Stimulated activated CD8-positive, alpha-beta memory T cell treated with anti-CD3 and anti-CD28 coated beads, Interleukin-4, amount 100 ng/mL, for 1 hour (primary cell): ENCODE measurements around the gene DPCD.
A peak's percentile ranks its signal among the peaks of the same experiment; 100 is the strongest.

Experiments used
- DNase-seq, 2 donors: peaks; one replicate each; pipeline ENCODE4 v3.0.0-alpha.2; 2020; ENCODE audit warnings: low read depth in 2 of 2, low spot score in 1 of 2

DPCD gene

GRCh38 chr10:101587725-101588653, at the start of gene DPCD, which contains the start of gene POLL:
TSS of gene DPCD (plus strand) at chr10:101588321. CDS start at chr10:101588337, 16 bp downstream.
TSS of gene POLL (minus strand) at chr10:101588257. CDS start at chr10:101587360, 897 bp downstream.
- DNase-seq = peak; percentile 85 to 90

DNA sequence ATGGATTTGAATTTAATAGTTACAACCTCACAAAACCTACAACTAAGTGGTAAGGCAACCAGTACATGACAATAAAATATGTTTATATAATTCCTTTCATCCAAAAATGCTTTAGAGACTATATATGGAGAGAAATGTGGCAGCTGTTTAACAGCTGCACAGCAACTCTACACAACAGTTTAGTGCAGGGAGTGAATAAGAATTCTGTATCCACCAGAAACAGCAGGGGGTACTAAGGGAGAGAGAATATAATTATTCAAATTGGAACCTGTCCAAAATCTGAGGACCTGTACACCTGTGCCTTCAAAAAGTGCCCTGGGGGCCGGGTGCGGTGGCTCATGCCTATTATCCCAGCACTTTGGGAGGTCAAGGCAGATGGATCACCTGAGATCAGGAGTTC, 49.7 kb upstream of the DPCD start:
- no peak for DNase-seq

- DNase-seq = no peak
These were observed 42.2 kb upstream of the DPCD start for GRCh38 chr10:101545898-101546297.

GRCh38 chr10:101550965-101551364, 37.2 kb upstream of the DPCD start:
- DNase-seq = no peak

- no peak for DNase-seq
These were observed 35.7 kb upstream of the DPCD start for GRCh38 chr10:101552442-101552841.

DNA sequence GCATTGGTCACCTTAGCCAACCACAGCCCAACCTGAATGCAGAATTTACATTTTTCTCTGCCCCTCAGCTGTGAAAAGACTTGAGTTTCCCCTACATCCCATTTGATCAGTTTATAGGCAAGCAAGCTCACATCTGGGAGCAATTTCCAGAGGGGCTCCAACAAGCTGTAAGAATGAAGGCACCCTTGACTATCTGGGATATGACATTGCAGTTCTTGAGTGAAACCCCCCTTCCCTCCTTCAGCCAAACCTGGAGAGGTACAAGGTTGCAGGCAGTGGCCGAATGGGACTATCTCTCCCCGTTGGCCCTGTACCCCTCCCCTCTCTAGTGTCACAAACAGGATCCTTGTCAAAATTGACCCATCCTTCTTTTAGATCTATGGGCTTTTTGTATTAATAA, 30.6 kb upstream of the DPCD start:
- no peak for DNase-seq

GRCh38 chr10:101558204-101558603, 29.9 kb upstream of the DPCD start:
- DNase-seq = no peak

GRCh38 chr10:101558671-101559595, 29.2 kb upstream of the DPCD start:
- DNase-seq = no peak

- no peak for DNase-seq
These were observed 28.4 kb upstream of the DPCD start for GRCh38 chr10:101559596-101560297.

DNA sequence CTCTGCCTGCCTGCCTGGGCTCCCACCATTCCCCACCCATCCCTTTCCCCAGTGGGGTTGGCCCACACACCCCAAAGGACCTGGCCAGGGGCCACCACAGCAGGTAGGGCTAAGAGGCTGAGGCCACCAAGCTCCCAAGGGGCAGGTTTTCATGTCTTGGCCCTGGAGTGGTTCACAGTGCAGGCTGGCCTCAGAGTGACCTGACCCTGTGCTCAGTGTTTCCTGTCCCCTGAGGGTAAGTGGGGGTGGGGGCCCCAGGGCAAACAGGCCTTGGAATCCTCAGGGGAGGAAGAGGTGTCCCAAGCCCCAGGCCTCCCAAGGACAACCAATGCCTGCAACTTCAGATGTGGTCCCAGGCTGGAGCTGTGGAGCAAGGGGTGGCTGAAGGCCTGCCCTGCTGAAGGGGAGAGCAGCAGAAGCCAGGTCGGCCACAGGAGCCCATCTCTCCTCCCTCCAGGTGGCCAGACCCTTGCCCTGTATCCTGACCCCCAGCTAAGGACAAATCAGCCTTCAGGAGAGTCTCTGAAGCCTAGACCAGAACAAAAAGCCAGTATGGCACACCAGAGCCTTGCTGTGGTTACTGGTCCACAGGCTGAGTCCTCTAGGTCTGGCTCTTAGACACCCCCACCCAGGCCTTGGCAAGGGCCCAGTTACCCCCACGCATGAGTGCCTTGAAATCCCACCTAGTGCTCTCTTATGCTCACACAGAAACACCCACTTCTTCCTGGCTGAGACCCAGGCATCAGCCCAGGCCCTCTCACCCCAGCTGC, 27.6 kb upstream of the DPCD start:
- no peak for DNase-seq

DNA sequence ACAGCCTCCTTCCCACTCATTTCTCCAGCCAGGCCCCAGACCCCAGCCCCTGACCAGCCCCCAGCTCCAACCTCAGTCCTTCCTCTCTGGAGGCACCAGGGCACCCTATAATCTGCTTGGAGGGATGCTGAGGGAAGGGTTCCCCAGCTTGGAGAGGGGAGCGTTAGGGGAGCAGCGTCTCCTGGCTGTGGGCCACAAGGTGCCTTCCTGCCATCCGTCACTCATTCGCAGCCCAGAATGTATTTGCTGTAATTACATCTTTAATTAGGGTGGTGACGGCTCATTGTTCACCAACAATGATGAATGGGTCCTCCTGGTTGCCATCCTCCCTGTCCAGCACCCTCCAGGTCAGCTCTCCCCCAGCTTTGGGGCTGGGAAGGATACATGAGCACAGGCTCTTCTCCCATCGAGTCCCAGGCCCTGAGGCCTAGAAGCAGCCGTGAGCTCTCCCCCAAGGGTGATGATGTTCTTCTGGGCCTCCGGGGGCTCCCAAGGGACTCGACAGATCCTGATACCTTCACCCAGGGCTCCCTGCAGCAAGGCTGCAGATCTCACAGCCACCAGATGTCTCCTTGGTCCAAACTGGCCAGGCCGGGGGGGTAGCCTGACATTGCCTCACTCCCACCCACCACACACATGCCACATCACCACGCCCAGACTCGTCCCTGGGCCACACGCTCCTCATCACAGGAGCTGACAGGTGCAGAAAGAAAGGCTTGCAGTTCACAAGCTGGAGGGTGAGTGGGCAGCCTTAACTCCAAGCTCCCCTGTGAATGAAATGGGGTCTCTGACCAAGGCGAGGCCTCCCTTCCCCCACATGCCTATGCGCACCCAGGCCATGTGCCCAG, 26.8 kb upstream of the DPCD start:
- DNase-seq = no peak

DNA sequence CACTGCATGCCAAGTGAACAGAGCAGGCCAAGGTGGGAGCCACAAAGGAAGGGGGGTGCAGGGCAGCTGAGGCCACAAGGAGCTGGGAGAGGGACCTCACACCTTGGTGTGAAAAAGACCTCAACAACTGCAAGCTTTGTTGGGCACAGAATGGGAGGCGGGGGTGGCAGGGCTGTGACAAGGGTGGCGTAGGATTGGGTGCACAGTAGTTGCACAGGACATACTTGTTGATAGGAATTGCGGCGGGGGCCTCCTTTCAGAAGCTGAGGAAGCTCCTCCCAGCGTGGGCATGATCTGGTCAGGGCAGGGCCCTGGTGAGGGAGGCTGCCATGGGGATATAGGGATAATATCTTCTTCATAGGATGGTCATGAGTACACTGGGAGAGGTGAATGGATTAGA, 25.9 kb upstream of the DPCD start:
- no peak for DNase-seq

DNA sequence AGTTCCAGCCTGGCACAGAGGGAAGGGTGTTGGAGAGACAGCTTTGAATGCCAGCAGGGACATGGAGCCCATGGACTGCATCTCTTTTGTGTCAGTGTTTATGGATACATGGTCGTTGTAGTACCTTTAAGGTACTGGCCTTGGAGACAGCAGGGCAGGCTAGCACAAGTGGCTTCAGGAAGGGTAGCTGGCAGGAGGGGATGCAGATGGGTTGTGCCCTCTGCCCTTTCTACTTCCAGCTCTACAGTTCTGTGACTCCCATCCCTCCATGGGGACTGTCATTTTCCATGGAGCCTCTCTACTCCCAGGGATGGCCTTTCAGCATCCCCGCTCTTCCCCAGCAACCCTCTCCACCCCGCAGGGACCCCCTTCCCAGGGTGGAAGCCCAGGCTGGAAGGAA, 25.1 kb upstream of the DPCD start:
- no peak for DNase-seq

- no peak for DNase-seq
These were observed 24.6 kb upstream of the DPCD start for GRCh38 chr10:101563497-101564040.

- DNase-seq = no peak
These were observed 23.6 kb upstream of the DPCD start for GRCh38 chr10:101564490-101564991.

GRCh38 chr10:101565370-101565900, 22.7 kb upstream of the DPCD start:
- no peak for DNase-seq

- no peak for DNase-seq
These were observed 22.2 kb upstream of the DPCD start for GRCh38 chr10:101565936-101566332.

GRCh38 chr10:101566333-101567164, 21.6 kb upstream of the DPCD start:
- no peak for DNase-seq
